A204.1 (cell line): ENCODE data around the gene DNAJC15.

Experiments used
- FAIRE-seq: peaks from 2 replicates; lab custom pipeline; 2012; peaks lifted over from hg19 to GRCh38; lab: Jason Lieb, UNC

The DNAJC15 gene

GRCh38 chr13:43158516-43158915, 135.1 kb downstream of the DNAJC15 start:
- FAIRE-seq: no peak

GRCh38 chr13:43159026-43159461, 135.7 kb downstream of the DNAJC15 start:
- no peak for FAIRE-seq
